ENCODE data around the gene GIPC1. TPM values are rescaled to one million over a fixed set of nuclear protein-coding genes. Genes with fewer than 3 reads are reported as not detected.

Gene GIPC1
- total and polyA plus RNA-seq, 9 of the 15 experiments (the other 6 are each of a cell fraction or from before 2014, with no cell fraction given), result 0.49 to 54.7 (median 24.8) TPM

GRCh38 chr19:14472202-14472938 lies 23.6 kb downstream of the GIPC1 start (continued):
- TF ChIP-seq NR2F6 (CRISPR knock-in tag; IDR thresholded peaks at IDR 0.05) (no peak), MLX (CRISPR knock-in tag; conservative IDR thresholded peaks at IDR 0.05) (no peak), MXI1 (IDR thresholded peaks at IDR 0.05; ENCODE audit: low read depth, low read length) (no peak), CBX1 (IDR thresholded peaks at IDR 0.05; ENCODE audit: low read depth) (peak; percentile 68), ZNF253 (CRISPR knock-in tag; conservative IDR thresholded peaks at IDR 0.05) (no peak), NR2C2 (CRISPR knock-in tag; IDR thresholded peaks at IDR 0.05) (no peak), NR2C2 (tag; IDR thresholded peaks at IDR 0.05) (no peak), KDM5B (IDR thresholded peaks at IDR 0.05; ENCODE audit: insufficient replicate concordance, low read depth, low read length) (no peak), TEAD2 (tag; IDR thresholded peaks at IDR 0.05) (no peak), MEF2A (IDR thresholded peaks at IDR 0.05; ENCODE audit: control insufficient read depth, low read depth, low read length) (no peak), CEBPB (tag; IDR thresholded peaks at IDR 0.05) (no peak), CHCHD3 (CRISPR knock-in tag; IDR thresholded peaks at IDR 0.05) (no peak), ZNF778 (CRISPR knock-in tag; IDR thresholded peaks at IDR 0.05) (no peak), ZHX1 (conservative IDR thresholded peaks at IDR 0.05; ENCODE audit: low read length) (no peak), SRF (CRISPR knock-in tag; IDR thresholded peaks at IDR 0.05) (peak; percentile 30 to 50; a peak in 1 of 4 replicates), COPS2 (conservative IDR thresholded peaks at IDR 0.05) (no peak), ZNF274 (IDR thresholded peaks at IDR 0.05; ENCODE audit: borderline replicate concordance, low read depth, low read length) (no peak), PPARD (CRISPR knock-in tag; IDR thresholded peaks at IDR 0.05) (no peak), ARID3B (CRISPR knock-in tag; IDR thresholded peaks at IDR 0.05; ENCODE audit: borderline replicate concordance) (no peak), ZNF79 (CRISPR knock-in tag; IDR thresholded peaks at IDR 0.05; ENCODE audit: low read depth) (no peak), CBFA2T3 (IDR thresholded peaks at IDR 0.05) (no peak), NR4A1 (CRISPR knock-in tag; IDR thresholded peaks at IDR 0.05) (no peak), NR4A1 (tag; IDR thresholded peaks at IDR 0.05) (no peak)
- TF ChIP-seq, protein P1, sequence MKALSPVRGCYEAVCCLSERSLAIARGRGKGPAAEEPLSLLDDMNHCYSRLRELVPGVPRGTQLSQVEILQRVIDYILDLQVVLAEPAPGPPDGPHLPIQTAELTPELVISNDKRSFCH (CRISPR knock-in tag; IDR thresholded peaks at IDR 0.05), result no peak
- TF ChIP-seq, protein P1 (tag; IDR thresholded peaks at IDR 0.05), result no peak

Data from K562 (cell line).